Left cardiac atrium (tissue), 4 donors: ENCODE data around the gene TCF20. TPM values are rescaled to one million over a fixed set of nuclear protein-coding genes. Genes with fewer than 3 reads are reported as not detected.
A peak's percentile ranks its signal among the peaks of the same experiment; 100 is the strongest.

Experiments used
- ATAC-seq, 2 donors: fragments of 200-7000 bp; cut with Tn5 transposase; one replicate each; pipeline ENCODE4 v1.9.1; 2020; ENCODE audit warnings: mild to moderate bottlenecking in 2 of 2, moderate library complexity in 2 of 2
- DNase-seq: peaks from one replicate; pipeline ENCODE4 v3.0.0-alpha.2; 2020
- intact Hi-C, 2 donors: fragments of 100-400 bp; cut with DNase I; formaldehyde crosslinking; loops; one replicate each; pipeline versions ENCODE4 v1.14.1 to v1.15.1; 2022 to 2023
- total RNA-seq, 2 donors: library from RNA; stranded (reverse); fragmentation: NEBNext Ultra II Directional; extraction: Animal tissue kit (Norgen Biotek cat#: 25700); gene quantifications; one replicate each; pipeline ENCODE4 v1.2.1, GENCODE V29; 2021
- donor health status: DM: no; HTN: yes; CAD: no.
- donor health status: DM: no; HTN: yes; CAD: no; lungs with severe emphysema.
- donor health status: DM: yes; HTN: yes; CAD: no.
- donor health status: Dilated cardiomyopathy.

Gene TCF20
- total RNA-seq, 2 donors from 2014 or later = 13.9 to 18.2 TPM

- intact Hi-C loops = no loop called here
- DNase-seq (no peak), ATAC-seq (no peak)
These were observed 14.3 kb upstream of the TCF20 start for GRCh38 chr22:42284643-42285181.

- intact Hi-C loops = no loop called here
- ATAC-seq (peak in 1 of 2 donors; percentile 12), DNase-seq (no peak)
These were observed 13.7 kb upstream of the TCF20 start for GRCh38 chr22:42284202-42284591.

GRCh38 chr22:42283278-42284201, 13.1 kb upstream of the TCF20 start:
- ATAC-seq (peak; percentile 19 to 56), DNase-seq (no peak)
- intact Hi-C loops = no loop called here

- intact Hi-C loops = no loop called here
- ATAC-seq (no peak), DNase-seq (no peak)
These were observed 12.5 kb upstream of the TCF20 start for GRCh38 chr22:42282943-42283277.

- DNase-seq (no peak), ATAC-seq (peak; percentile 13 to 22)
- intact Hi-C loops = no loop called here
These were observed 11.9 kb upstream of the TCF20 start for GRCh38 chr22:42282252-42282942.

GRCh38 chr22:42281706-42282251, 11.3 kb upstream of the TCF20 start:
- intact Hi-C loops = no loop called here
- ATAC-seq = no peak
- DNase-seq = no peak

- ATAC-seq (no peak), DNase-seq (no peak)
- intact Hi-C loops = no loop called here
These were observed 10.8 kb upstream of the TCF20 start for GRCh38 chr22:42281284-42281683.

- intact Hi-C loops = no loop called here
- DNase-seq (no peak), ATAC-seq (no peak)
These were observed 10.4 kb upstream of the TCF20 start for GRCh38 chr22:42280836-42281235.

GRCh38 chr22:42280140-42280539, 9.7 kb upstream of the TCF20 start:
- DNase-seq = no peak
- intact Hi-C loops = no loop called here
- no peak for ATAC-seq

GRCh38 chr22:42279425-42280020, 9.1 kb upstream of the TCF20 start:
- ATAC-seq (no peak), DNase-seq (no peak)
- intact Hi-C loops = loop anchor here in 1 of 2 donors (10.0 kb wide), 1 partner anchor 155 kb away; the partner anchor contains the start of gene NFAM1

GRCh38 chr22:42277988-42278776, 7.7 kb upstream of the TCF20 start:
- DNase-seq (no peak), ATAC-seq (no peak)
- intact Hi-C loops = loop anchor here in 1 of 2 donors (10.0 kb wide), 1 partner anchor 157 kb away; the partner anchor contains the start of gene NFAM1

GRCh38 chr22:42277232-42277753, 6.8 kb upstream of the TCF20 start:
- DNase-seq = no peak
- intact Hi-C loops = loop anchor here in 1 of 2 donors (10.0 kb wide), 1 partner anchor 158 kb away; the partner anchor contains the start of gene NFAM1
- no peak for ATAC-seq

GRCh38 chr22:42275970-42276369, 5.5 kb upstream of the TCF20 start:
- ATAC-seq = no peak
- DNase-seq = no peak
- intact Hi-C loops = loop anchor here in 1 of 2 donors (10.0 kb wide), 1 partner anchor 159 kb away; the partner anchor contains the start of gene NFAM1

- ATAC-seq (no peak), DNase-seq (no peak)
- intact Hi-C loops = loop anchor here in 1 of 2 donors (10.0 kb wide), 1 partner anchor 160 kb away; the partner anchor contains the start of gene NFAM1
These were observed 4.7 kb upstream of the TCF20 start for GRCh38 chr22:42275176-42275575.

GRCh38 chr22:42273855-42274451, 3.5 kb upstream of the TCF20 start:
- intact Hi-C loops = loop anchor here in 1 of 2 donors (10.0 kb wide), 1 partner anchor 161 kb away; the partner anchor contains the start of gene NFAM1
- DNase-seq (no peak), ATAC-seq (no peak)

- no peak for DNase-seq
- ATAC-seq = no peak
- intact Hi-C loops = loop anchor here in 1 of 2 donors (10.0 kb wide), 1 partner anchor 162 kb away; the partner anchor contains the start of gene NFAM1
These were observed 2.1 kb upstream of the TCF20 start for GRCh38 chr22:42272431-42272999.

- intact Hi-C loops = loop anchor here in 1 of 2 donors (10.0 kb wide), 1 partner anchor 163 kb away; the partner anchor contains the start of gene NFAM1
- ATAC-seq (no peak), DNase-seq (no peak)
These were observed 1.5 kb upstream of the TCF20 start for GRCh38 chr22:42271906-42272305.
